B cell (primary cell): ENCODE measurements around the gene SPHK2. TPM values are rescaled to one million over a fixed set of nuclear protein-coding genes. Genes with fewer than 3 reads are reported as not detected.

ENCODE experiments used
- ATAC-seq: fragments of 200-7000 bp; cut with Tn5 transposase; one replicate; pipeline ENCODE4 v1.10.0; 2021; ENCODE audit warnings: low read depth, mild to moderate bottlenecking, moderate number of reproducible peaks, moderate library complexity
- CTCF ChIA-PET: fragments of 350-600 bp; sonication (Branson Sonifier 250); formaldehyde crosslinking; loops from one replicate; lab custom pipeline; 2021; ENCODE audit warnings: antibody characterized with exemption, inconsistent platforms; lab: Charles Lee
- POLR2A ChIA-PET: fragments of 350-600 bp; sonication (Branson Sonifier 250); formaldehyde crosslinking; loops from one replicate; lab custom pipeline; 2021; ENCODE audit warnings: antibody characterized with exemption; lab: Charles Lee
- DNase-seq: peaks from one replicate; pipeline ENCODE4 v3.0.0; 2013
- H2AFZ ChIP-seq: 2 replicates; pipeline ENCODE4 v1.6.1; 2012; ENCODE audit warnings: mild to moderate bottlenecking, low read depth, low read length; ENCODE audit not compliant: insufficient read depth, poor library complexity, severe bottlenecking
- H3K27ac ChIP-seq, 2 donors: 1 replicate in 1 of 2; 2 replicates in 1 of 2; pipeline ENCODE4 v1.5.1; 2012 to 2013; ENCODE audit warnings: low read length in 2 of 2, mild to moderate bottlenecking in 2 of 2, moderate library complexity in 1 of 2
- H3K27me3 ChIP-seq, 4 experiments: fragments of 200-600 bp in 1 of 4; sonication (generic) in 1 of 4; replicated peaks in 1 of 4; 1 replicate in 2 of 4; 2 replicates in 2 of 4; pipeline versions ENCODE4 v1.6.1 to v1.7.0; 2013 to 2016; ENCODE audit warnings: low read length in 3 of 4, mild to moderate bottlenecking in 2 of 4, mixed read lengths in 1 of 4, moderate library complexity in 1 of 4; ENCODE audit not compliant: insufficient read depth in 4 of 4, control insufficient read depth in 3 of 4; ENCODE audit errors: control extremely low read depth in 1 of 4
- H3K36me3 ChIP-seq, 2 experiments: replicated peaks in 1 of 2; 1 replicate in 1 of 2; 2 replicates in 1 of 2; pipeline versions ENCODE4 v1.6.1 to v1.7.1; 2013; ENCODE audit warnings: low read length in 1 of 2; ENCODE audit not compliant: insufficient read depth in 2 of 2, control insufficient read depth in 1 of 2; ENCODE audit errors: control extremely low read depth in 1 of 2, extremely low read depth in 1 of 2
- H3K4me1 ChIP-seq, 2 donors: fragments of 200-600 bp in 1 of 2; sonication (generic) in 1 of 2; 1 replicate in 1 of 2; 2 replicates in 1 of 2; pipeline versions ENCODE4 v1.5.1 to v1.6.1; 2013 to 2017; ENCODE audit warnings: low read length in 2 of 2; ENCODE audit not compliant: control insufficient read depth in 2 of 2, insufficient read depth in 2 of 2
- H3K4me2 ChIP-seq: replicated peaks from 2 replicates; pipeline ENCODE3; 2012; ENCODE audit warnings: mild to moderate bottlenecking, low read depth, low read length; ENCODE audit not compliant: poor library complexity, severe bottlenecking
- H3K4me3 ChIP-seq, 5 experiments: fragments of 200-600 bp in 1 of 5; sonication (generic) in 1 of 5; 1 replicate in 3 of 5; 2 replicates in 2 of 5; pipeline versions ENCODE4 v1.5.1 to v1.7.0; 2011 to 2016; ENCODE audit warnings: low read length in 4 of 5, mild to moderate bottlenecking in 4 of 5, low read depth in 2 of 5, control low read depth in 1 of 5, moderate library complexity in 1 of 5; ENCODE audit not compliant: insufficient read depth in 1 of 5; ENCODE audit errors: control extremely low read depth in 1 of 5, extremely low read depth in 1 of 5
- H3K79me2 ChIP-seq: fragments of 200-600 bp; sonication (generic); one replicate; pipeline ENCODE4 v1.6.0; 2016; ENCODE audit warnings: low read length; ENCODE audit not compliant: control insufficient read depth, insufficient read depth
- H3K9ac ChIP-seq: fragments of 200-600 bp; sonication (generic); 2 replicates; pipeline ENCODE4 v1.6.1; 2017; ENCODE audit warnings: mild to moderate bottlenecking, low read length, moderate library complexity
- H3K9me3 ChIP-seq, 3 donors: one replicate each; pipeline versions ENCODE4 v1.6.1 to v1.7.1; 2013; ENCODE audit warnings: low read length in 2 of 3; ENCODE audit not compliant: control insufficient read depth in 2 of 3, insufficient read depth in 1 of 3; ENCODE audit errors: control extremely low read depth in 1 of 3
- H4K20me1 ChIP-seq: 2 replicates; pipeline ENCODE4 v1.6.0; 2012; ENCODE audit warnings: mild to moderate bottlenecking, low read length; ENCODE audit not compliant: insufficient read depth, control insufficient read depth, poor library complexity, severe bottlenecking
- H3K27ac Mint-ChIP-seq: one replicate; pipeline ENCODE4 v1.8.0; 2021; ENCODE audit warnings: mixed read lengths
- H3K27me3 Mint-ChIP-seq: one replicate; pipeline ENCODE4 v1.8.0; 2021; ENCODE audit warnings: mixed read lengths
- H3K4me1 Mint-ChIP-seq: one replicate; pipeline ENCODE4 v1.8.0; 2021; ENCODE audit warnings: mixed read lengths
- H3K4me3 Mint-ChIP-seq: one replicate; pipeline ENCODE4 v1.8.0; 2021; ENCODE audit warnings: mixed read lengths
- H3K9me3 Mint-ChIP-seq: one replicate; pipeline ENCODE4 v1.8.0; 2022; ENCODE audit warnings: mixed read lengths; ENCODE audit not compliant: insufficient read depth
- EZH2 ChIP-seq: IDR thresholded peaks from 2 replicates; pipeline ENCODE4 v1.6.1; 2012; ENCODE audit warnings: borderline replicate concordance, low read depth, mild to moderate bottlenecking, moderate library complexity, low read length; ENCODE audit not compliant: insufficient read depth, poor library complexity, severe bottlenecking
- WGBS: methylation state at CpG from one replicate; pipeline ENCODE4 v1.1.5; 2013; ENCODE audit warnings: missing lambda C conversion rate; ENCODE audit not compliant: insufficient coverage; 5-methylcytosine and 5-hydroxymethylcytosine counted together
- intact Hi-C: fragments of 100-400 bp; cut with micrococcal nuclease; formaldehyde crosslinking; loops from one replicate; pipeline ENCODE4 v1.10.0; 2022
- polyA plus RNA-seq: library from polyadenylated mRNA; depleted of rRNA; stranded (reverse); fragments of >200 nt; gene quantifications from 2 replicates; pipeline ENCODE4 v1.2.3, GENCODE V29; 2012
- total RNA-seq, 2 donors: library from RNA; stranded (reverse); fragments of 120-200 nt in 1 of 2; gene quantifications; 1 replicate in 1 of 2; 2 replicates in 1 of 2; pipeline versions ENCODE4 v1.2.3 to v1.2.4, GENCODE V29; 2013 to 2022
- TF ChIP-seq, protein P1 (sequence below): fragments of 200-600 bp; IDR thresholded peaks from one replicate; pipeline ENCODE4 v1.8.0; 2022; ENCODE audit warnings: antibody characterized with exemption, mild to moderate bottlenecking

Gene SPHK2
- total and polyA plus RNA-seq, 2 donors (not counting 1 experiment from before 2014, with no cell fraction given), result 17.0 to 47.3 TPM

DNA sequence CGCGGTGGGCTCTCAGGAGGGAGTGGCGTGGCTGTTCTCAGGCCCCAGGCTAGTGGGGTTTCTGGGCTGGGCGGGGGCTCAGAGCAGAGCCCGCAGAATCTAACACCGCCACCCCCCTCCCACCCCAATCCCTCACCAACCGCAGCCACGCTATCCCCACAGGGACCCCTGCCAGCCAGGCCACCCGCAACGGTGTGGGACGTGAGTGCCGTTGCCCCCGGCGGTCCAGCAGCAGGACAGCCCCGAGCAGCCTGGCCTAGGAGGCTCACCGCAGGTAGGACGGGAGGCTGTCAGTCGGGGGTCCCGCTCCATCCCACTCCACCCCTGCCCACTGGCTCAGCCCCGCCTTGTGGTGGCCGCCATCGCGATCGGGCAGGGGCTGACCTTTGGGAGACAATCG is 53.7 kb downstream of the SPHK2 start, which contains the start of gene NTN5:
TSS of gene NTN5 (minus strand) at position 24 of the 400 bp plus-strand sequence. CDS start 2,031 bp downstream, outside the sequence.
- Histone ChIP-seq H3K9ac (no peak within 1 kb of the TSS), H3K4me3 (no peak within 1 kb of the TSS), H3K4me1 (peaks cover 4 to 10% of the 10 kb centered on the region in 2 donors), H3K36me3 (no peaks in the 10 kb centered on the region), H3K4me2 (no peak within 1 kb of the TSS), H2AFZ (no peak within 1 kb of the TSS), H3K79me2 (no peaks in the 10 kb centered on the region), H3K9me3 (peaks cover 0 to 6% (median 0%) of the 10 kb centered on the region in 3 donors), H3K27me3 (no peaks in the 10 kb centered on the region), H3K27ac (no peak within 1 kb of the TSS), H4K20me1 (no peaks in the 10 kb centered on the region)
- POLR2A ChIA-PET, result interaction anchor here (0.6 kb wide), 1 partner anchor 278 kb away, joined by 3 read pairs; no protein-coding TSS in a partner anchor
- DNase-seq, result no peak
- CTCF ChIA-PET, result interaction anchor here (3.3 to 5.4 kb wide), 2 partner anchors 28 to 66 kb away, joined by 18 to 51 read pairs; partner anchors contain the start of gene CA11
- no peak for TF ChIP-seq EZH2
- TF ChIP-seq, protein P1, sequence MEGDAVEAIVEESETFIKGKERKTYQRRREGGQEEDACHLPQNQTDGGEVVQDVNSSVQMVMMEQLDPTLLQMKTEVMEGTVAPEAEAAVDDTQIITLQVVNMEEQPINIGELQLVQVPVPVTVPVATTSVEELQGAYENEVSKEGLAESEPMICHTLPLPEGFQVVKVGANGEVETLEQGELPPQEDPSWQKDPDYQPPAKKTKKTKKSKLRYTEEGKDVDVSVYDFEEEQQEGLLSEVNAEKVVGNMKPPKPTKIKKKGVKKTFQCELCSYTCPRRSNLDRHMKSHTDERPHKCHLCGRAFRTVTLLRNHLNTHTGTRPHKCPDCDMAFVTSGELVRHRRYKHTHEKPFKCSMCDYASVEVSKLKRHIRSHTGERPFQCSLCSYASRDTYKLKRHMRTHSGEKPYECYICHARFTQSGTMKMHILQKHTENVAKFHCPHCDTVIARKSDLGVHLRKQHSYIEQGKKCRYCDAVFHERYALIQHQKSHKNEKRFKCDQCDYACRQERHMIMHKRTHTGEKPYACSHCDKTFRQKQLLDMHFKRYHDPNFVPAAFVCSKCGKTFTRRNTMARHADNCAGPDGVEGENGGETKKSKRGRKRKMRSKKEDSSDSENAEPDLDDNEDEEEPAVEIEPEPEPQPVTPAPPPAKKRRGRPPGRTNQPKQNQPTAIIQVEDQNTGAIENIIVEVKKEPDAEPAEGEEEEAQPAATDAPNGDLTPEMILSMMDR, result no peak
- 92% methylated on average over 19 of the region's 25 CpGs for WGBS
- H3K9me3 Mint-ChIP-seq, result peaks cover 3% of the 10 kb centered on the region
- intact Hi-C loops, result no loop called here
- no peak within 1 kb of the TSS for H3K27ac Mint-ChIP-seq
- peaks cover 6% of the 10 kb centered on the region for H3K4me1 Mint-ChIP-seq
- no peak for ATAC-seq
- H3K27me3 Mint-ChIP-seq, result peaks cover 6% of the 10 kb centered on the region
- no peak within 1 kb of the TSS for H3K4me3 Mint-ChIP-seq

DNA sequence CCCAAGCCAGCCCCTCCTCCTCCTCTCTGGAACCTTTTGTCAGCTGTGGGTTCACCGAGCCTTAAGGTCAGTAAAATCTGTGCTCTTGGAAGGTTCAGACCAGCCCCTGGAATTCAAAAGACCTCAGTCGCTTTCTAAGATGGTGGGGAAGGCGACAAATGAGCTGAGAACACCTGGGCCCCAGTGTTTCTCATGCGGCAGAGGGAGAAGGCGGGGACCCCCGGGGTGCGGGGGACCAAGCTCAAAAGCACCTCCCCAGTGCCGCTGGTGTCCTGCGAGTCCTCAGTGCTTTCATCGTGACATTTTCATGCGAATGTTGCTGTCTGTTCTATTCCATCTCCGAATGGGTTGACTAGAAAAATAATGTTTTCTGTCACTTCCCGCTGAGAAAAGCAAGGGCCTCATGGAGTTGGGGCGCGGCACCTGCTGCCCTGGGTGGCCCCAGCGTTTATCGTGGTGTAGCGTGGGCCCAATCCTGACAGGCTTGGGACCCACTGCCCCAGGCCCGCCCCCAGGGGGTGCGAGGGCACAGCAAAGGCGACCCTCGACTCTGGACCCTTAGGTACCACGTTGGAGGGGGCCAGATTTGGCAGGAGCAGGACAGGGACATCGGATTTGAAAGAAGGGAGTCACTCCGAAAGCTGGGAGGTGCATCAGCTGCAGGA is 54.3 kb downstream of the SPHK2 start:
- Histone ChIP-seq H3K27ac (no peak overlapping the region), H3K4me1 (peaks cover 4 to 10% of the 10 kb centered on the region in 2 donors), H3K9me3 (peaks cover 0 to 4% (median 0%) of the 10 kb centered on the region in 3 donors), H4K20me1 (no peaks in the 10 kb centered on the region), H3K79me2 (no peaks in the 10 kb centered on the region), H3K9ac (no peak overlapping the region), H2AFZ (no peak overlapping the region), H3K4me2 (no peak overlapping the region), H3K27me3 (no peaks in the 10 kb centered on the region), H3K36me3 (no peaks in the 10 kb centered on the region), H3K4me3 (no peak overlapping the region)
- Mint-ChIP-seq H3K27ac (no peak overlapping the region), H3K4me1 (peaks cover 6% of the 10 kb centered on the region), H3K9me3 (peaks cover 3% of the 10 kb centered on the region), H3K27me3 (peaks cover 6% of the 10 kb centered on the region), H3K4me3 (no peak overlapping the region)
- ChIA-PET CTCF (interaction anchor here (1.2 to 5.4 kb wide), 5 partner anchors 14 to 109 kb away, joined by 3 to 51 read pairs (median 18); partner anchors contain the start of gene CA11), POLR2A (interaction anchor here (0.6 kb wide), 1 partner anchor 277 kb away, joined by 3 read pairs; no protein-coding TSS in a partner anchor)
- DNase-seq, result no peak
- no peak for ATAC-seq
- WGBS, result 86% methylated on average over 25 of the region's 25 CpGs
- intact Hi-C loops, result no loop called here
- TF ChIP-seq EZH2, result no peak
- TF ChIP-seq, protein P1, result no peak
